Mammary epithelial cell (primary cell): ENCODE data around the gene STK39.

ENCODE experiments used
- CTCF ChIP-seq, 2 donors: IDR thresholded peaks in 1 of 2; conservative IDR thresholded peaks in 1 of 2; 2 replicates each; pipeline ENCODE4 v1.5.1; 2011 to 2012; ENCODE audit warnings: inconsistent platforms in 2 of 2, low read length in 2 of 2, mild to moderate bottlenecking in 2 of 2, control low read depth in 1 of 2, low read depth in 1 of 2; ENCODE audit not compliant: insufficient read depth in 1 of 2; ENCODE audit errors: extremely low read depth in 1 of 2
- EZH2 ChIP-seq: IDR thresholded peaks from 2 replicates; pipeline ENCODE4 v1.6.1; 2012; ENCODE audit warnings: low read length, inconsistent platforms, borderline replicate concordance

GRCh38 chr2:168138374-168138773, 109.0 kb downstream of the STK39 start:
- TF ChIP-seq CTCF (conservative IDR thresholded peaks at IDR 0.05 in 1 of 2, IDR thresholded peaks at IDR 0.05 in 1 of 2; ENCODE audit: extremely low read depth in 1 of 2, insufficient read depth in 1 of 2, low read depth in 1 of 2, low read length in 2 of 2) = no peak
- TF ChIP-seq EZH2 = no peak
